ENCODE measurements around the gene CRHR1.

DNA sequence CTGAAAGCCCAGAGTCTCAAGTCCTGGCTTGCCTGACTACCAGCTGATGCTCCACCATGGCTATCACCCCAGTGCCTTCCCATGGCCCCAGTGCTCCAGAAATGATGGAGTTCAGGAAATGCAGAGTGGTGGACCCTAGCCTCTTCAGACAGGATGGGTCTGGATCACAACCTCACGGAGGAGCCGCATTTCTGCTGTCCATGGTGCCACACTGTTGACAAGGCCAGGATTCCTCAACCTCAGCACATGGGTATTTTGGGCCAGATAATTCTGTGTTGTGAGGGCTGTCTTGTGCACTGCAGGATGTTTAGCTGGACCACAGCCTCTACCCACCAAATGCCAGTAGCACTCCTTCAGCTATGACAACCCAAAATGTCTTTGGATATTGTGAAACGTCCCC is 6.7 kb upstream of the CRHR1 start:
- TF ChIP-seq, protein P1, sequence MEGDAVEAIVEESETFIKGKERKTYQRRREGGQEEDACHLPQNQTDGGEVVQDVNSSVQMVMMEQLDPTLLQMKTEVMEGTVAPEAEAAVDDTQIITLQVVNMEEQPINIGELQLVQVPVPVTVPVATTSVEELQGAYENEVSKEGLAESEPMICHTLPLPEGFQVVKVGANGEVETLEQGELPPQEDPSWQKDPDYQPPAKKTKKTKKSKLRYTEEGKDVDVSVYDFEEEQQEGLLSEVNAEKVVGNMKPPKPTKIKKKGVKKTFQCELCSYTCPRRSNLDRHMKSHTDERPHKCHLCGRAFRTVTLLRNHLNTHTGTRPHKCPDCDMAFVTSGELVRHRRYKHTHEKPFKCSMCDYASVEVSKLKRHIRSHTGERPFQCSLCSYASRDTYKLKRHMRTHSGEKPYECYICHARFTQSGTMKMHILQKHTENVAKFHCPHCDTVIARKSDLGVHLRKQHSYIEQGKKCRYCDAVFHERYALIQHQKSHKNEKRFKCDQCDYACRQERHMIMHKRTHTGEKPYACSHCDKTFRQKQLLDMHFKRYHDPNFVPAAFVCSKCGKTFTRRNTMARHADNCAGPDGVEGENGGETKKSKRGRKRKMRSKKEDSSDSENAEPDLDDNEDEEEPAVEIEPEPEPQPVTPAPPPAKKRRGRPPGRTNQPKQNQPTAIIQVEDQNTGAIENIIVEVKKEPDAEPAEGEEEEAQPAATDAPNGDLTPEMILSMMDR (IDR thresholded peaks at IDR 0.05 in 8 of 11, conservative IDR thresholded peaks at IDR 0.05 in 3 of 11), result no peak
- TF ChIP-seq POLR2AphosphoS5 (IDR thresholded peaks at IDR 0.05), result no peak
- no peak for TF ChIP-seq POLR2A (IDR thresholded peaks at IDR 0.05)

Measured in spleen (tissue), 7 donors.